GM19455 (cell line): Measurements from ENCODE around the gene ABTB2.
"Not testable (repeated sequence)": the region's sequence is repeated elsewhere in the genome, so short reads cannot be mapped to it uniquely, and the experiment has no call there.

Experiments
- ATAC-seq: cut with Tn5 transposase; IDR thresholded peaks from one replicate; pipeline ENCODE4 v1.9.1; 2021; ENCODE audit not compliant: unreplicated experiment

Gene ABTB2

GRCh38 chr11:34357701-34358257 is at the start of gene ABTB2:
Gene ABTB2 (minus strand): TSS chr11:34358010.
- ATAC-seq = peak; percentile 77

- no peak for ATAC-seq
Measured at GRCh38 chr11:34407121-34407813, 49.5 kb upstream of the ABTB2 start.

GRCh38 chr11:34406413-34406812 is 48.6 kb upstream of the ABTB2 start:
- no peak for ATAC-seq

- no peak for ATAC-seq
Measured at GRCh38 chr11:34405079-34405858, 47.5 kb upstream of the ABTB2 start.

GRCh38 chr11:34404280-34404679 is 46.5 kb upstream of the ABTB2 start:
- no peak for ATAC-seq

- ATAC-seq = no peak
Measured at GRCh38 chr11:34403431-34403830, 45.6 kb upstream of the ABTB2 start.

- ATAC-seq = no peak
Measured at GRCh38 chr11:34397811-34398210, 40.0 kb upstream of the ABTB2 start.

GRCh38 chr11:34397120-34397519 is 39.3 kb upstream of the ABTB2 start:
- ATAC-seq = no peak

GRCh38 chr11:34395916-34396550 is 38.2 kb upstream of the ABTB2 start:
- ATAC-seq = no peak

- ATAC-seq = no peak
Measured at GRCh38 chr11:34394771-34395300, 37.0 kb upstream of the ABTB2 start.

GRCh38 chr11:34387653-34388052 is 29.8 kb upstream of the ABTB2 start:
- no peak for ATAC-seq

- not testable (repeated sequence) for ATAC-seq
Measured at GRCh38 chr11:34386356-34386755, 28.5 kb upstream of the ABTB2 start.

- no peak for ATAC-seq
Measured at GRCh38 chr11:34382532-34383276, 24.9 kb upstream of the ABTB2 start.

- no peak for ATAC-seq
Measured at GRCh38 chr11:34381775-34382174, 24.0 kb upstream of the ABTB2 start.

- ATAC-seq = no peak
Measured at GRCh38 chr11:34380696-34381095, 22.9 kb upstream of the ABTB2 start.

- ATAC-seq = no peak
Measured at GRCh38 chr11:34379539-34379938, 21.7 kb upstream of the ABTB2 start.

GRCh38 chr11:34379079-34379478 is 21.3 kb upstream of the ABTB2 start:
- ATAC-seq = no peak

- no peak for ATAC-seq
Measured at GRCh38 chr11:34373727-34374126, 15.9 kb upstream of the ABTB2 start.

GRCh38 chr11:34366522-34366921 is 8.7 kb upstream of the ABTB2 start:
- no peak for ATAC-seq

- no peak for ATAC-seq
Measured at GRCh38 chr11:34364102-34364501, 6.3 kb upstream of the ABTB2 start.
